H1 (cell line): ENCODE measurements around the gene RCAN2. TPM values are rescaled to one million over a fixed set of nuclear protein-coding genes. Genes with fewer than 3 reads are reported as not detected.

Experiments
- BACH1 ChIP-seq: IDR thresholded peaks from 2 replicates; pipeline ENCODE4 v1.6.1; 2012; ENCODE audit warnings: low read length, improper control_type of control experiment
- CBX5 ChIP-seq: fragments of 300-800, 300-1000 bp; sonication (generic); IDR thresholded peaks from 2 replicates; pipeline ENCODE4 v1.7.1; 2016; ENCODE audit warnings: antibody characterized with exemption, low read length, low read depth
- CHD2 ChIP-seq: IDR thresholded peaks from 2 replicates; pipeline ENCODE4 v1.6.1; 2012; ENCODE audit warnings: low read length, improper control_type of control experiment
- CHD7 ChIP-seq: fragments of 300-600 bp; sonication (generic); IDR thresholded peaks from 2 replicates; pipeline ENCODE4 v1.7.1; 2012; ENCODE audit warnings: low read length, moderate library complexity, mild to moderate bottlenecking, inconsistent platforms; ENCODE audit not compliant: insufficient replicate concordance
- EP300 ChIP-seq, 2 experiments: IDR thresholded peaks; 1 replicate in 1 of 2; 2 replicates in 1 of 2; pipeline ENCODE4 v1.6.1; 2011 to 2012; ENCODE audit warnings: low read depth in 2 of 2, low read length in 2 of 2, mild to moderate bottlenecking in 2 of 2, borderline replicate concordance in 1 of 2, inconsistent platforms in 1 of 2, moderate library complexity in 1 of 2
- GABPA ChIP-seq: IDR thresholded peaks from 2 replicates; pipeline ENCODE4 v1.6.1; 2011; ENCODE audit warnings: mild to moderate bottlenecking, low read length, moderate library complexity, borderline replicate concordance; ENCODE audit not compliant: insufficient read depth
- JUND ChIP-seq: IDR thresholded peaks from 2 replicates; pipeline ENCODE4 v1.6.1; 2011; ENCODE audit warnings: mild to moderate bottlenecking, improper control_type of control experiment, low read length
- KDM4A ChIP-seq: IDR thresholded peaks from one replicate; pipeline ENCODE4 v1.7.1; 2012; ENCODE audit warnings: low read depth, mild to moderate bottlenecking, moderate library complexity, low read length, inconsistent platforms; ENCODE audit not compliant: severe bottlenecking
- SIX5 ChIP-seq: IDR thresholded peaks from 2 replicates; pipeline ENCODE4 v1.6.1; 2011; ENCODE audit warnings: mild to moderate bottlenecking, low read depth, low read length
- SRF ChIP-seq: IDR thresholded peaks from 2 replicates; pipeline ENCODE4 v1.6.1; 2011; ENCODE audit warnings: mild to moderate bottlenecking, low read depth, low read length, moderate library complexity
- SUZ12 ChIP-seq: fragments of 200-600 bp; sonication (generic); IDR thresholded peaks from 2 replicates; pipeline ENCODE4 v1.6.1; 2012; ENCODE audit warnings: mild to moderate bottlenecking, inconsistent platforms, low read length, moderate library complexity, mixed read lengths
- polyA plus RNA-seq, 7 experiments: library from polyadenylated mRNA; depleted of rRNA in 3 of 7; stranded (reverse) in 5 of 7; unstranded in 2 of 7; fragments of >200 nt in 5 of 7; fragments of 200-250 nt in 2 of 7; gene quantifications; 1 replicate in 5 of 7; 2 replicates in 1 of 7; 4 replicates in 1 of 7; pipeline versions ENCODE4 v1.2.1 to v1.2.3, GENCODE V29; 2011 to 2013; ENCODE audit warnings: missing spikeins in 2 of 7, mixed read lengths in 2 of 7
- total RNA-seq: library from RNA; stranded (reverse); fragmentation: NEBNext Ultra II Directional; extraction: Animal tissue kit (Norgen Biotek cat#: 25700); gene quantifications from 2 replicates; pipeline ENCODE4 v1.2.1, GENCODE V29; 2021
- TF ChIP-seq, protein P1 (sequence below): IDR thresholded peaks from 2 replicates; pipeline ENCODE4 v1.6.1; 2012; ENCODE audit warnings: inconsistent platforms

RCAN2 gene
- total and polyA plus RNA-seq, 2 of the 8 experiments (the other 6 are each of a cell fraction or from before 2014, with no cell fraction given) = 5.0 to 8.5 TPM

GRCh38 chr6:46539866-46540265, 48.6 kb upstream of the RCAN2 start (continued):
- TF ChIP-seq CHD7 = no peak
- no peak for TF ChIP-seq KDM4A
- TF ChIP-seq SIX5 = no peak
- TF ChIP-seq CHD2 = no peak
- no peak for TF ChIP-seq SUZ12
- no peak for TF ChIP-seq GABPA
- TF ChIP-seq, protein P1, sequence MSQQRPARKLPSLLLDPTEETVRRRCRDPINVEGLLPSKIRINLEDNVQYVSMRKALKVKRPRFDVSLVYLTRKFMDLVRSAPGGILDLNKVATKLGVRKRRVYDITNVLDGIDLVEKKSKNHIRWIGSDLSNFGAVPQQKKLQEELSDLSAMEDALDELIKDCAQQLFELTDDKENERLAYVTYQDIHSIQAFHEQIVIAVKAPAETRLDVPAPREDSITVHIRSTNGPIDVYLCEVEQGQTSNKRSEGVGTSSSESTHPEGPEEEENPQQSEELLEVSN = no peak
- no peak for TF ChIP-seq EP300 (IDR thresholded peaks at IDR 0.05; ENCODE audit: borderline replicate concordance in 1 of 2, low read depth in 2 of 2, low read length in 2 of 2)
- TF ChIP-seq BACH1 = no peak
- no peak for TF ChIP-seq SRF
- no peak for TF ChIP-seq JUND
- TF ChIP-seq CBX5 = no peak
